ENCODE measurements around the gene SPRR2B.

DNA sequence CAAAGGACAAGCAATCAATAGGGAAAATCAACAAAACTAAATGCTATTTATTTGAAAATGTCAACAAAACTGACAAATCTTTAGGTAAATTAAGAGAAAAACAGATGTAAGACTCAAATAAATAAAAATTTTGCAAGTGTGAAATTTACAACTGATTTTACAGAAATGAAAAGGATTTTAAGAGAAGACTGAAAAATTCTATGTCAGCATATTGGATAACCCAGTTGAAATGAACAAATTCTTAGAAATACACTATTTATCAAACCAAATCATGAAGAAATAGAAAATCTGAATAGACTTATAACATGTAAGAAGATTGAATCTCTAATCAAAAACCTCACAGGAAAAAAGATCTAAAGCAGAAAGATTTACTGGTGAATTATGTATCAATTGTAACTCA lies 49.5 kb upstream of the SPRR2B start:
- TF ChIP-seq, protein P1, sequence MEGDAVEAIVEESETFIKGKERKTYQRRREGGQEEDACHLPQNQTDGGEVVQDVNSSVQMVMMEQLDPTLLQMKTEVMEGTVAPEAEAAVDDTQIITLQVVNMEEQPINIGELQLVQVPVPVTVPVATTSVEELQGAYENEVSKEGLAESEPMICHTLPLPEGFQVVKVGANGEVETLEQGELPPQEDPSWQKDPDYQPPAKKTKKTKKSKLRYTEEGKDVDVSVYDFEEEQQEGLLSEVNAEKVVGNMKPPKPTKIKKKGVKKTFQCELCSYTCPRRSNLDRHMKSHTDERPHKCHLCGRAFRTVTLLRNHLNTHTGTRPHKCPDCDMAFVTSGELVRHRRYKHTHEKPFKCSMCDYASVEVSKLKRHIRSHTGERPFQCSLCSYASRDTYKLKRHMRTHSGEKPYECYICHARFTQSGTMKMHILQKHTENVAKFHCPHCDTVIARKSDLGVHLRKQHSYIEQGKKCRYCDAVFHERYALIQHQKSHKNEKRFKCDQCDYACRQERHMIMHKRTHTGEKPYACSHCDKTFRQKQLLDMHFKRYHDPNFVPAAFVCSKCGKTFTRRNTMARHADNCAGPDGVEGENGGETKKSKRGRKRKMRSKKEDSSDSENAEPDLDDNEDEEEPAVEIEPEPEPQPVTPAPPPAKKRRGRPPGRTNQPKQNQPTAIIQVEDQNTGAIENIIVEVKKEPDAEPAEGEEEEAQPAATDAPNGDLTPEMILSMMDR (IDR thresholded peaks at IDR 0.05) = no peak
- no peak for TF ChIP-seq POLR2A (IDR thresholded peaks at IDR 0.05)

Measured in breast epithelium (tissue), 3 donors.